A549 (cell line): ENCODE results near the gene FTCD.
A peak's percentile ranks its signal among the peaks of the same experiment; 100 is the strongest.

ENCODE experiments used
- RAD21 ChIP-seq, 2 experiments: fragments of >200 bp in 1 of 2; sonication (Bioruptor Twin) in 1 of 2; formaldehyde crosslinking in 1 of 2; IDR thresholded peaks in 1 of 2; conservative IDR thresholded peaks in 1 of 2; 2 replicates in 1 of 2; 3 replicates in 1 of 2; pipeline ENCODE4 v1.6.1; 2012 to 2018; ENCODE audit warnings: inconsistent platforms in 1 of 2
- ZSCAN20 ChIP-seq: fragments of 250-450 bp; sonication (Bioruptor Pico); IDR thresholded peaks from 2 replicates; pipeline ENCODE4 v1.8.0; 2022; ENCODE audit warnings: mild to moderate bottlenecking, moderate library complexity
- TF ChIP-seq, protein P1 (sequence below): fragments of 200-600 bp; sonication (generic); IDR thresholded peaks from 2 replicates; pipeline ENCODE4 v1.6.1; 2016; ENCODE audit warnings: antibody characterized with exemption, mild to moderate bottlenecking, moderate library complexity
- TF ChIP-seq, protein P2 (sequence below): fragments of >200 bp; sonication (Bioruptor Twin); formaldehyde crosslinking; IDR thresholded peaks from 3 replicates; pipeline ENCODE4 v1.5.1; 2016
- TF ChIP-seq, protein P3 (sequence below): fragments of 250-450 bp; sonication (Bioruptor Pico); IDR thresholded peaks from 2 replicates; pipeline ENCODE4 v1.5.0; 2021; ENCODE audit warnings: mild to moderate bottlenecking, moderate library complexity, borderline replicate concordance

DNA sequence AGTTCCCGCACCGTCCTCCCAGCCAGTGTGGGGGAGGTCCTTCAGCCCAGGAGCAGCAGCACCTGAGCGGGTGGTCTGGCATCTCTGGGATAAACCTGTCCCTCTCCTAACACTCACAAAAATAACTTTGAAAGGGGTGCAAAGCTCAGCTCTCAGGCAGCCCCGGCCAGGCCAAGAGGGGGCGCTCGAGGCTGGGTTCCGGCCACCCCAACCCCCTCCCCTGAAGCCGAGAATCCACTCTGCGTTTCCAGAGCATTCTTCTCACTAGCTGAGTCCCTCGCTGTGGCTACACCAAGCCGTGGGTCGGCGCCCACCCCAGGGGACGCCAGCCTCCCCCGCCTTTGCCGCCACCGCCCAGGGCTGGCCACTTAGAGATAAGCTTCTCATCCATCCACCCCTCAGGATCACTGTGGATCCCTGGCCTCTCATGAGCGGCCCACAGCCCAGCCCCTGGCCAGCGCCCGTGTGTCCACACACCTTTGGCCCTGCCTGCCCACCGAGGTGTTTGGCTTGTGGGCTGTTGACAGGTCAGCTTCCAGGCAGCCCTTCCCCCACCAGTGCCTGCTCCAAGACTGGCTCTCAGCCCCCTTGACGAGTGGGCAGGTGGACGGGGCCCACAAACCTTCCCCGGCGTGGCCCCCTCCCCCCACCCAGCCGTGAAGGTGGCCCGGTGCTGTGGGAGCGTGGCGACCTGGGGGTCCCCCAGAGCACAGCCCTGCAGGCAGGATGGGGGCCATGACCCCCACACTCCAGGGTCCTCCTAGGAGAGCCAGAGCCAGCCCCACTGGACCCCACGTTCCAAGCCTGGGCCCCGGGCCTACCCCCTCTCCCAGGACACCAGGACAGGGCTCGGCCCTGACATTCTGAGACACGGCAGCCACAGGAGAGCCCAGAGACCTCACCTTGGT is 1.9 kb downstream of the FTCD start:
- TF ChIP-seq, protein P1, sequence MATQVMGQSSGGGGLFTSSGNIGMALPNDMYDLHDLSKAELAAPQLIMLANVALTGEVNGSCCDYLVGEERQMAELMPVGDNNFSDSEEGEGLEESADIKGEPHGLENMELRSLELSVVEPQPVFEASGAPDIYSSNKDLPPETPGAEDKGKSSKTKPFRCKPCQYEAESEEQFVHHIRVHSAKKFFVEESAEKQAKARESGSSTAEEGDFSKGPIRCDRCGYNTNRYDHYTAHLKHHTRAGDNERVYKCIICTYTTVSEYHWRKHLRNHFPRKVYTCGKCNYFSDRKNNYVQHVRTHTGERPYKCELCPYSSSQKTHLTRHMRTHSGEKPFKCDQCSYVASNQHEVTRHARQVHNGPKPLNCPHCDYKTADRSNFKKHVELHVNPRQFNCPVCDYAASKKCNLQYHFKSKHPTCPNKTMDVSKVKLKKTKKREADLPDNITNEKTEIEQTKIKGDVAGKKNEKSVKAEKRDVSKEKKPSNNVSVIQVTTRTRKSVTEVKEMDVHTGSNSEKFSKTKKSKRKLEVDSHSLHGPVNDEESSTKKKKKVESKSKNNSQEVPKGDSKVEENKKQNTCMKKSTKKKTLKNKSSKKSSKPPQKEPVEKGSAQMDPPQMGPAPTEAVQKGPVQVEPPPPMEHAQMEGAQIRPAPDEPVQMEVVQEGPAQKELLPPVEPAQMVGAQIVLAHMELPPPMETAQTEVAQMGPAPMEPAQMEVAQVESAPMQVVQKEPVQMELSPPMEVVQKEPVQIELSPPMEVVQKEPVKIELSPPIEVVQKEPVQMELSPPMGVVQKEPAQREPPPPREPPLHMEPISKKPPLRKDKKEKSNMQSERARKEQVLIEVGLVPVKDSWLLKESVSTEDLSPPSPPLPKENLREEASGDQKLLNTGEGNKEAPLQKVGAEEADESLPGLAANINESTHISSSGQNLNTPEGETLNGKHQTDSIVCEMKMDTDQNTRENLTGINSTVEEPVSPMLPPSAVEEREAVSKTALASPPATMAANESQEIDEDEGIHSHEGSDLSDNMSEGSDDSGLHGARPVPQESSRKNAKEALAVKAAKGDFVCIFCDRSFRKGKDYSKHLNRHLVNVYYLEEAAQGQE = no peak
- TF ChIP-seq, protein P2, sequence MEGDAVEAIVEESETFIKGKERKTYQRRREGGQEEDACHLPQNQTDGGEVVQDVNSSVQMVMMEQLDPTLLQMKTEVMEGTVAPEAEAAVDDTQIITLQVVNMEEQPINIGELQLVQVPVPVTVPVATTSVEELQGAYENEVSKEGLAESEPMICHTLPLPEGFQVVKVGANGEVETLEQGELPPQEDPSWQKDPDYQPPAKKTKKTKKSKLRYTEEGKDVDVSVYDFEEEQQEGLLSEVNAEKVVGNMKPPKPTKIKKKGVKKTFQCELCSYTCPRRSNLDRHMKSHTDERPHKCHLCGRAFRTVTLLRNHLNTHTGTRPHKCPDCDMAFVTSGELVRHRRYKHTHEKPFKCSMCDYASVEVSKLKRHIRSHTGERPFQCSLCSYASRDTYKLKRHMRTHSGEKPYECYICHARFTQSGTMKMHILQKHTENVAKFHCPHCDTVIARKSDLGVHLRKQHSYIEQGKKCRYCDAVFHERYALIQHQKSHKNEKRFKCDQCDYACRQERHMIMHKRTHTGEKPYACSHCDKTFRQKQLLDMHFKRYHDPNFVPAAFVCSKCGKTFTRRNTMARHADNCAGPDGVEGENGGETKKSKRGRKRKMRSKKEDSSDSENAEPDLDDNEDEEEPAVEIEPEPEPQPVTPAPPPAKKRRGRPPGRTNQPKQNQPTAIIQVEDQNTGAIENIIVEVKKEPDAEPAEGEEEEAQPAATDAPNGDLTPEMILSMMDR = peak; percentile 45; the same call in 2 of the 3 replicates
- TF ChIP-seq ZSCAN20 (CRISPR knock-in tag) (no peak), RAD21 (conservative IDR thresholded peaks at IDR 0.05 in 1 of 2, IDR thresholded peaks at IDR 0.05 in 1 of 2) (peak; percentile 30 to 37; a peak in 3 of 5 replicates)
- TF ChIP-seq, protein P3, sequence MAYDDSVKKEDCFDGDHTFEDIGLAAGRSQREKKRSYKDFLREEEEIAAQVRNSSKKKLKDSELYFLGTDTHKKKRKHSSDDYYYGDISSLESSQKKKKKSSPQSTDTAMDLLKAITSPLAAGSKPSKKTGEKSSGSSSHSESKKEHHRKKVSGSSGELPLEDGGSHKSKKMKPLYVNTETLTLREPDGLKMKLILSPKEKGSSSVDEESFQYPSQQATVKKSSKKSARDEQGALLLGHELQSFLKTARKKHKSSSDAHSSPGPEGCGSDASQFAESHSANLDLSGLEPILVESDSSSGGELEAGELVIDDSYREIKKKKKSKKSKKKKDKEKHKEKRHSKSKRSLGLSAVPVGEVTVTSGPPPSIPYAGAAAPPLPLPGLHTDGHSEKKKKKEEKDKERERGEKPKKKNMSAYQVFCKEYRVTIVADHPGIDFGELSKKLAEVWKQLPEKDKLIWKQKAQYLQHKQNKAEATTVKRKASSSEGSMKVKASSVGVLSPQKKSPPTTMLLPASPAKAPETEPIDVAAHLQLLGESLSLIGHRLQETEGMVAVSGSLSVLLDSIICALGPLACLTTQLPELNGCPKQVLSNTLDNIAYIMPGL (CRISPR knock-in tag) = no peak
